Cardiac fibroblast (primary cell): ENCODE results near the gene GLIS1.

Experiments used
- DNase-seq, 2 donors: peaks; one replicate each; pipeline versions ENCODE4 v3.0.0 to v3.0.0-alpha.2; 2010; ENCODE audit warnings: low read depth in 2 of 2
- H3K4me3 ChIP-seq, 2 donors: replicated peaks in 1 of 2; 1 replicate in 1 of 2; 2 replicates in 1 of 2; pipeline ENCODE4 v1.5.1; 2011; ENCODE audit warnings: low read depth in 2 of 2, low read length in 2 of 2, mild to moderate bottlenecking in 2 of 2, moderate library complexity in 1 of 2
- TF ChIP-seq, protein P1 (sequence below): IDR thresholded peaks from one replicate; pipeline ENCODE4 v1.5.1; 2011; ENCODE audit warnings: low read depth, mild to moderate bottlenecking, low read length, inconsistent platforms

Gene GLIS1

DNA sequence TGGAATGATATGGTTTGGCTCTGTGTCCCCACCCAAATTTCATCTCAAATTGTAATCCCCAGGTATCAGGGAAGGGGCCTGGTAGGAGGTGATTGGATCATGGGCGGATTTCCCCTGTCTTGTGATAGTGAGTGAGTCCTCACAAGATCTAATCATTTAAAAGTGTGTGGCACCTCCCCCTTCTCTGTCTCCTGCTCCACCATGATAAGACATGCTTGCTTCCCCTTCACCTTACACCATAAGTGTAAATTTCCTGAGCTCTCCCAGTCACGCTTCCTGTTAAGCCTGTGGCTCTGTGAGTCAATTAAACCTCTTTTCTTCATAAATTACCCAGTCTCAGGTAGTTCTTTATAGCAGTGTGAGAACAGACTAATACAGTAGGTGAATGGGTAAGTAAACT, 170.4 kb downstream of the GLIS1 start:
- DNase-seq: no peak
- no peak overlapping the region for H3K4me3 ChIP-seq
- TF ChIP-seq, protein P1, sequence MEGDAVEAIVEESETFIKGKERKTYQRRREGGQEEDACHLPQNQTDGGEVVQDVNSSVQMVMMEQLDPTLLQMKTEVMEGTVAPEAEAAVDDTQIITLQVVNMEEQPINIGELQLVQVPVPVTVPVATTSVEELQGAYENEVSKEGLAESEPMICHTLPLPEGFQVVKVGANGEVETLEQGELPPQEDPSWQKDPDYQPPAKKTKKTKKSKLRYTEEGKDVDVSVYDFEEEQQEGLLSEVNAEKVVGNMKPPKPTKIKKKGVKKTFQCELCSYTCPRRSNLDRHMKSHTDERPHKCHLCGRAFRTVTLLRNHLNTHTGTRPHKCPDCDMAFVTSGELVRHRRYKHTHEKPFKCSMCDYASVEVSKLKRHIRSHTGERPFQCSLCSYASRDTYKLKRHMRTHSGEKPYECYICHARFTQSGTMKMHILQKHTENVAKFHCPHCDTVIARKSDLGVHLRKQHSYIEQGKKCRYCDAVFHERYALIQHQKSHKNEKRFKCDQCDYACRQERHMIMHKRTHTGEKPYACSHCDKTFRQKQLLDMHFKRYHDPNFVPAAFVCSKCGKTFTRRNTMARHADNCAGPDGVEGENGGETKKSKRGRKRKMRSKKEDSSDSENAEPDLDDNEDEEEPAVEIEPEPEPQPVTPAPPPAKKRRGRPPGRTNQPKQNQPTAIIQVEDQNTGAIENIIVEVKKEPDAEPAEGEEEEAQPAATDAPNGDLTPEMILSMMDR: no peak

DNA sequence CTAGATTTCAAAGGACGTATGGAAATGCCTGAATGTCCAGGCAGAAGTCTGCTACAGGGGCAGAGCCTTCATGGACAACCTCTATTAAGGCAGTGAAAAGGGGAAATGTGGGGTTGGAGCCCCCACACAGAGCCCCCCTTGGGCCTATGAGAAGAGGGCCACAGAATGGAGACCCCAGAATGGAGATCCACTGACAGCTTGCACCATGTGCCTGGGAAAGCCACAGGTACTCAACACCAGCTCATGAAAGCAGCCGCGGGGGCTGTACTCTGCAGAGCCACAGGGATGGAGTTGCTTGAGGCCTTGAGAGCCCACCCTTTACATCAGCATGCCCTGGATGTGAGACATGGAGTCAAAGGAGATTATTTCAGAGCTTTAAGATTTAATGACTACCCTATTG, 171.1 kb downstream of the GLIS1 start:
- no peak overlapping the region for H3K4me3 ChIP-seq
- DNase-seq: no peak
- TF ChIP-seq, protein P1: no peak

DNA sequence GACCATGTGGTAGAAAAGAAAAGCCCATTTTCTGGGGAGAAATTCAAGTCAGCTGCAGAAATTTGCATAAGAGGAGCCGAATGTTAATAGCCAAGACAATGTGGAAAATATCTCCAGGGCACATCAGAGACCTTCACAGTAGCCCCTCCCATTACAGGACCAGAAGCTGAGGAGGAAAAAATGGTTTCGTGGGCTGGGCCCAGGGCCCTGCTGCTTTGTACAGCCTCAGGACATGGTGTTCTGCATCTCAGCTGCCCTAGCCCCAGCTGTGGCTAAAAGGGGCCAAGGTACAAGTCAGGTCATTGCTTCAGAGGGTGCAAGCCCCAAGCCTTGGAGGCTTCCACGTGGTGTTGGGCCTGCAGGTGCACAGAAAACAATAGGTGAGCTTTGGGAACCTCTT, 171.5 kb downstream of the GLIS1 start:
- no peak overlapping the region for H3K4me3 ChIP-seq
- DNase-seq: no peak

DNA sequence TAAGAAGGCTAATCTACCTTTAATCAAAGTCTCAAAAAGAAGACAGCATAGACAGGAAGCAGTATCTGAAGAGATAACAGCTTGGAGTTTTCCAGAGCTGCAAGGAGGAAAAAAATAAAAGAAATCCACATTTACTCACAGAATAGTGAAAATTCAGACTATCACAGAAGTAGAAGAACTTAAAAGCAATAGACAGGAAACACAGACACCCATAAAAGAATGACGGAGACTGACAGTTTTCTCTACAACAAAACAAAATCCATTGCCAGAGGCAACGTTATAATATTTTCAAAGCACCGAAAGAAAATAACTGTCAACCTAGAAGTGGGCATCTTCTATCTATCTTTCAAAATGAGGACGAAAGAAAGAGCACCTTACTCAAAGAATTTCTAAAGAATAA, 175.4 kb downstream of the GLIS1 start:
- TF ChIP-seq, protein P1: no peak
- H3K4me3 ChIP-seq: no peak overlapping the region
- DNase-seq: no peak

More for the DNA sequence above, 171.5 kb downstream of the GLIS1 start:
- TF ChIP-seq, protein P1: no peak

DNA sequence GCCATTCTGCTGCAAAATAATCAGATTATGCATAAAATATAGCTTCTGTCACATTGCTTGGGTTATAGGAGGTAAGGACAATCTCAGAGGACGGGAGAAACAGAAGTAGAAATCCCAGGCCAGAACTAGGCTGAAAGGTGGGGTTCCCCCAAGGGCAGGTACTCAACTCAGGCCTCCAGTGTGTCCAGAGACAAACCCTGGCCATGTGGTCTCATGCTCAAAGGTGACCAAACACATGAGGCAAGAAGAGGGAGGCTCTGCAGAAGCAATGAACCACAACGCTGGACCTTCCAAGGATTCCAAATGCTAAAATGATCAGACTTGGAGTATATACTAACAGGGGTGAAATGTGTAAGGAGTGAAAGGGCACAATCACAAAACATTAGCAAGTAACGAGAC, 176.0 kb downstream of the GLIS1 start:
- TF ChIP-seq, protein P1: no peak
- no peak overlapping the region for H3K4me3 ChIP-seq
- DNase-seq: no peak

DNA sequence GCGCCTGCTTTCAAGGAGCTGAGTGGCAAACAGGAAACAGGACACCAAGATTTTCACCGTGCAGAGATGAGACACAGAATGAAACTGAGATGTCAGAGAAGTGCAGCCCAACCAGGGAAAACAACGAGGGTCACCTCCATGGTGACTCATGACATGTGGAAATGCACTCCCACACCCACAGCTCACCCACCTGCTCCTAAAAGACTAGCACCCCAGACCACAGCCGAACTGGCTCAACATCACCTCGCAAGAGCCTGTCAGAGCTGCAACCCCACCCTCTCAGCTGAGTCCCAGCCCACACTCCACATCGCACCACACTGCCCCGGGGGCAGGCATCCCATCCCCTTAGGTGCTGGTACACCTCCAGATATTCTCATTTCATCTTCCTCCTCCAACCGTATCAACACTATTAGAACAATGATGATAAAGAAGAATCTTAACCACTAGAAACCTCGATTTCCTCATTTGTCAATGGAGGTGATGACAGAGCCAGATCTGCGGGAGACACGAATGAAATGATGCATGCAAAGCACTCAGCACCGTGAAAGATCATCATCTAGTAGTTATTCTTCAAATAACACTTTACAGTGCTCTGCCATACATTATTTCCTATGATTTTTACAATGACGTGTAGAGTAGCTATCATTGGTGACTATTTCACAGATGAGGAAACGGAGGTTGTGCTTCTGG, 176.5 kb downstream of the GLIS1 start:
- no peak for DNase-seq
- no peak overlapping the region for H3K4me3 ChIP-seq
- TF ChIP-seq, protein P1: no peak
